Kidney epithelial cell (primary cell): ENCODE data around the gene AFF3. TPM values are rescaled to one million over a fixed set of nuclear protein-coding genes. Genes with fewer than 3 reads are reported as not detected.

Source experiments
- DNase-seq: peaks from one replicate; pipeline ENCODE4 v3.0.0-alpha.2; 2010; ENCODE audit warnings: low read depth
- H3K27me3 ChIP-seq: 2 replicates; pipeline ENCODE4 v1.6.0; 2011; ENCODE audit warnings: low read length; ENCODE audit not compliant: control insufficient read depth, insufficient read depth
- H3K36me3 ChIP-seq: 2 replicates; pipeline ENCODE4 v1.5.1; 2011; ENCODE audit warnings: low read length; ENCODE audit not compliant: control insufficient read depth, insufficient read depth
- H3K4me3 ChIP-seq: 2 replicates; pipeline ENCODE4 v1.5.1; 2011; ENCODE audit warnings: low read depth, mild to moderate bottlenecking, control low read depth, low read length
- CTCF ChIP-seq: IDR thresholded peaks from 2 replicates; pipeline ENCODE4 v1.5.1; 2011; ENCODE audit warnings: mild to moderate bottlenecking, moderate library complexity, low read length, control low read depth, inconsistent platforms; ENCODE audit not compliant: insufficient read depth, poor library complexity, severe bottlenecking
- total RNA-seq: library from RNA; depleted of rRNA; stranded (reverse); fragments of >200 nt; gene quantifications from 2 replicates; pipeline ENCODE4 v1.2.3, GENCODE V29; 2015

Gene AFF3
- total RNA-seq, 1 donor from 2014 or later = 13.9 TPM

- no peak for DNase-seq
- no peak for TF ChIP-seq CTCF
- Histone ChIP-seq H3K27me3 (no peaks in the 10 kb centered on the region), H3K36me3 (no peaks in the 10 kb centered on the region), H3K4me3 (no peak overlapping the region)
These were observed 106.4 kb downstream of the AFF3 start for GRCh38 chr2:100036026-100036425.

- DNase-seq = no peak
- H3K36me3 ChIP-seq = no peaks in the 10 kb centered on the region
- no peaks in the 10 kb centered on the region for H3K27me3 ChIP-seq
- no peak for TF ChIP-seq CTCF
- H3K4me3 ChIP-seq = no peak overlapping the region
These were observed 108.0 kb downstream of the AFF3 start for GRCh38 chr2:100034431-100034830.

GRCh38 chr2:100033976-100034375, 108.4 kb downstream of the AFF3 start:
- no peak for TF ChIP-seq CTCF
- Histone ChIP-seq H3K36me3 (no peaks in the 10 kb centered on the region), H3K27me3 (no peaks in the 10 kb centered on the region), H3K4me3 (no peak overlapping the region)
- no peak for DNase-seq

GRCh38 chr2:100031604-100032003, 110.8 kb downstream of the AFF3 start:
- Histone ChIP-seq H3K27me3 (no peaks in the 10 kb centered on the region), H3K4me3 (no peak overlapping the region), H3K36me3 (no peaks in the 10 kb centered on the region)
- no peak for TF ChIP-seq CTCF
- DNase-seq = no peak

GRCh38 chr2:100029460-100029859, 112.9 kb downstream of the AFF3 start:
- no peak for TF ChIP-seq CTCF
- Histone ChIP-seq H3K4me3 (no peak overlapping the region), H3K36me3 (no peaks in the 10 kb centered on the region), H3K27me3 (no peaks in the 10 kb centered on the region)
- DNase-seq = no peak

- no peaks in the 10 kb centered on the region for H3K36me3 ChIP-seq
- no peak overlapping the region for H3K4me3 ChIP-seq
- no peak for DNase-seq
- no peaks in the 10 kb centered on the region for H3K27me3 ChIP-seq
- no peak for TF ChIP-seq CTCF
These were observed 120.5 kb downstream of the AFF3 start for GRCh38 chr2:100021791-100022340.
